K562 (cell line): ENCODE results near the gene NDST1. TPM values are rescaled to one million over a fixed set of nuclear protein-coding genes. Genes with fewer than 3 reads are reported as not detected.

Experiments used
- ATAC-seq: fragments of 200-7000 bp; cut with Tn5 transposase; 3 replicates; pipeline ENCODE4 v1.9.1; 2020; ENCODE audit warnings: moderate library complexity
- BruUV-seq: library from RNA; stranded (reverse); fragments of 400-500 nt; replicated peaks from 2 replicates; lab custom pipeline; 2021; lab: Mats Ljungman, UMichigan
- CTCF ChIA-PET: fragments of 300-600 bp; formaldehyde crosslinking; extraction: SDS; loops from one replicate; lab custom pipeline; 2021; ENCODE audit warnings: low intra/inter-chr PET ratio; lab: Yijun Ruan, JAX
- POLR2A ChIA-PET: fragments of 300-600, 350-650 bp; sonication (Branson Sonifier 250); formaldehyde crosslinking; extraction: SDS; loops from one replicate; lab custom pipeline; 2021; ENCODE audit warnings: antibody characterized with exemption, inconsistent platforms; lab: Yijun Ruan, JAX
- DNase-seq, 4 experiments: peaks; one replicate each; pipeline versions ENCODE4 v3.0.0 to v3.0.0-alpha.2; 2011 to 2018; ENCODE audit warnings: low spot score in 3 of 4, mixed read lengths in 3 of 4; ENCODE audit errors: extremely low read depth in 1 of 4
- FAIRE-seq: peaks from 2 replicates; lab custom pipeline; 2011; peaks lifted over from hg19 to GRCh38; lab: Jason Lieb, UNC
- H2AFZ ChIP-seq: 2 replicates; pipeline ENCODE4 v1.6.0; 2011; ENCODE audit warnings: low read depth, low read length, control low read depth, inconsistent platforms
- H3K27ac ChIP-seq: fragments of 200-600 bp; 3 replicates; pipeline ENCODE4 v1.8.0; 2011; ENCODE audit warnings: low read depth, mild to moderate bottlenecking, control low read depth, inconsistent platforms, low read length, moderate library complexity, mixed read lengths; ENCODE audit errors: extremely low read depth
- H3K27me3 ChIP-seq, 2 experiments: fragments of 300-600 bp in 1 of 2; 2 replicates in 1 of 2; 3 replicates in 1 of 2; pipeline versions ENCODE4 v1.6.0 to v1.8.0; 2011; ENCODE audit warnings: inconsistent platforms in 2 of 2, low read length in 2 of 2, mild to moderate bottlenecking in 1 of 2, mixed read lengths in 1 of 2, moderate library complexity in 1 of 2; ENCODE audit not compliant: control insufficient read depth in 2 of 2, insufficient read depth in 2 of 2
- H3K36me3 ChIP-seq: fragments of 300-600 bp; 3 replicates; pipeline ENCODE4 v1.8.0; 2011; ENCODE audit warnings: mild to moderate bottlenecking, low read length, inconsistent platforms; ENCODE audit not compliant: control insufficient read depth, insufficient read depth
- H3K4me1 ChIP-seq, 2 experiments: fragments of 200-600 bp in 1 of 2; replicated peaks in 1 of 2; 2 replicates in 1 of 2; 3 replicates in 1 of 2; pipeline versions ENCODE4 v1.5.1 to v1.8.0; 2011; ENCODE audit warnings: inconsistent platforms in 2 of 2, low read length in 2 of 2, mild to moderate bottlenecking in 1 of 2, mixed read lengths in 1 of 2, moderate library complexity in 1 of 2; ENCODE audit not compliant: control insufficient read depth in 2 of 2, insufficient read depth in 2 of 2
- H3K4me2 ChIP-seq: 2 replicates; pipeline ENCODE4 v1.6.1; 2011; ENCODE audit warnings: low read length, control low read depth, inconsistent platforms, mixed read lengths; ENCODE audit not compliant: insufficient read depth
- H3K4me3 ChIP-seq: fragments of 200-600 bp; sonication (generic), shearing (Covaris generic); 2 replicates; pipeline ENCODE4 v1.5.1; 2016; ENCODE audit warnings: control low read depth, inconsistent platforms
- H3K79me2 ChIP-seq: fragments of 200-600 bp; 3 replicates; pipeline ENCODE4 v1.8.0; 2011; ENCODE audit warnings: low read length, inconsistent platforms; ENCODE audit not compliant: control insufficient read depth, insufficient read depth
- H3K9ac ChIP-seq, 2 experiments: 2 replicates each; pipeline versions ENCODE4 v1.6.0 to v1.6.1; 2011; ENCODE audit warnings: low read depth in 2 of 2, low read length in 2 of 2, control low read depth in 1 of 2, inconsistent platforms in 1 of 2, mild to moderate bottlenecking in 1 of 2, mixed read lengths in 1 of 2; ENCODE audit not compliant: insufficient read depth in 1 of 2
- H3K9me1 ChIP-seq: one replicate; pipeline ENCODE4 v1.6.0; 2011; ENCODE audit warnings: inconsistent platforms, mild to moderate bottlenecking, low read length, moderate library complexity; ENCODE audit not compliant: control insufficient read depth, insufficient read depth
- H3K9me3 ChIP-seq: replicated peaks from 2 replicates; pipeline ENCODE4 v1.5.1; 2011; ENCODE audit warnings: low read depth, low read length, inconsistent platforms; ENCODE audit not compliant: control insufficient read depth, insufficient read depth
- H4K20me1 ChIP-seq: replicated peaks from 2 replicates; pipeline ENCODE4 v1.6.1; 2011; ENCODE audit warnings: low read length, inconsistent platforms, mixed read lengths; ENCODE audit not compliant: control insufficient read depth, insufficient read depth
- E2F3 ChIP-seq: fragments of 250-450 bp; sonication (Bioruptor Pico); IDR thresholded peaks from 2 replicates; pipeline ENCODE4 v1.4.0; 2020; ENCODE audit warnings: mild to moderate bottlenecking
- ELF2 ChIP-seq: fragments of 250-450 bp; sonication (Bioruptor Pico); IDR thresholded peaks from 2 replicates; pipeline ENCODE4 v1.5.0; 2021; ENCODE audit warnings: mild to moderate bottlenecking
- GATAD2A ChIP-seq: fragments of 450-650 bp; IDR thresholded peaks from 2 replicates; pipeline ENCODE4 v1.6.1; 2017
- ID3 ChIP-seq, 2 experiments: fragments of 250-450 bp in 1 of 2; fragments of 450-650 bp in 1 of 2; sonication (Bioruptor Pico) in 1 of 2; IDR thresholded peaks; 2 replicates each; pipeline versions ENCODE4 v1.6.1 to v1.8.0; 2016 to 2021; ENCODE audit warnings: mild to moderate bottlenecking in 2 of 2, moderate library complexity in 2 of 2, missing compliant biosample characterization in 1 of 2, missing genetic modification characterization in 1 of 2
- RBM39 ChIP-seq: fragments of 200-400 bp; formaldehyde crosslinking; optimal IDR thresholded peaks from 2 replicates; pipeline ENCODE3; 2018; ENCODE audit warnings: low read depth, low read length
- SP1 ChIP-seq: sonication (generic); formaldehyde crosslinking; IDR thresholded peaks from 2 replicates; pipeline ENCODE4 v1.8.1; 2022; ENCODE audit warnings: mild to moderate bottlenecking, missing genetic modification reagents
- ZBTB7A ChIP-seq: IDR thresholded peaks from 2 replicates; pipeline ENCODE4 v1.6.1; 2011; ENCODE audit warnings: low read depth, mild to moderate bottlenecking, low read length, moderate library complexity, borderline replicate concordance; ENCODE audit not compliant: control insufficient read depth
- ZNF239 ChIP-seq: fragments of 250-450 bp; sonication (Bioruptor Pico); IDR thresholded peaks from 2 replicates; pipeline ENCODE4 v1.4.0; 2020; ENCODE audit warnings: mild to moderate bottlenecking
- ZNF24 ChIP-seq: fragments of 450-650 bp; IDR thresholded peaks from 2 replicates; pipeline ENCODE4 v1.6.1; 2016
- ZNF408 ChIP-seq: fragments of 250-450 bp; sonication (Bioruptor Pico); IDR thresholded peaks from 2 replicates; pipeline ENCODE4 v1.4.0; 2020; ENCODE audit warnings: low read depth, mild to moderate bottlenecking, moderate library complexity
- WGBS: fragments of 100-300 bp; shearing (Covaris generic); methylation state at CpG from one replicate; pipeline ENCODE4 v1.1.6; 2016; ENCODE audit warnings: low coverage, mixed read lengths; ENCODE audit not compliant: insufficient coverage; ENCODE audit errors: missing lambda C conversion rate; 5-methylcytosine and 5-hydroxymethylcytosine counted together
- in situ Hi-C: fragments of 300-500 bp; cut with MboI; formaldehyde crosslinking; loops from 4 replicates; pipeline ENCODE4 v1.15.0; 2018; ENCODE audit warnings: inconsistent platforms, mixed read lengths
- intact Hi-C: fragments of 100-400 bp; cut with micrococcal nuclease; formaldehyde crosslinking; loops from 2 replicates; pipeline ENCODE4 v1.14.2; 2022
- polyA plus RNA-seq, 8 experiments: library from polyadenylated mRNA; depleted of rRNA in 4 of 8; stranded (reverse) in 5 of 8; unstranded in 3 of 8; fragments of >200 nt; fragmentation: Nextera tagmentation in 2 of 8; fragmentation: Illumina TruSeq in 1 of 8; extraction: Ambion mirVana in 2 of 8; extraction: Trizol in 1 of 8; gene quantifications; 2 replicates each; pipeline versions ENCODE4 v1.2.1 to v1.2.3, GENCODE V29; 2011 to 2014; ENCODE audit warnings: inconsistent platforms in 1 of 8, missing spikeins in 1 of 8
- total RNA-seq, 7 experiments: library from RNA; depleted of rRNA in 6 of 7; stranded (reverse); fragments of >200 nt in 6 of 7; fragmentation: Illumina TruSeq in 2 of 7; extraction: Trizol in 2 of 7; gene quantifications; 2 replicates each; pipeline versions ENCODE4 v1.2.1 to v1.2.3, GENCODE V29; 2011 to 2021; ENCODE audit warnings: low replicate concordance in 1 of 7
- TF ChIP-seq, protein P1 (sequence below), 2 experiments: fragments of 150-350 bp in 1 of 2; IDR thresholded peaks; 2 replicates each; pipeline ENCODE4 v1.6.1; 2012 to 2016; ENCODE audit warnings: low read depth in 2 of 2, low read length in 2 of 2, mild to moderate bottlenecking in 1 of 2, moderate library complexity in 1 of 2
- TF ChIP-seq, protein P2 (sequence below): sonication (generic); formaldehyde crosslinking; IDR thresholded peaks from 2 replicates; pipeline ENCODE4 v1.8.1; 2023; ENCODE audit warnings: mild to moderate bottlenecking, missing genetic modification reagents
- TF ChIP-seq, protein P3 (sequence below): fragments of 450-650 bp; formaldehyde crosslinking; IDR thresholded peaks from 2 replicates; pipeline ENCODE4 v1.4.0; 2020; ENCODE audit warnings: mild to moderate bottlenecking, moderate library complexity

NDST1 gene
- total and polyA plus RNA-seq, 9 of the 15 experiments (the other 6 are each of a cell fraction or from before 2014, with no cell fraction given), result 0.38 to 47.9 (median 9.9) TPM

- Histone ChIP-seq H3K9ac (no peak overlapping the region), H3K79me2 (no peaks in the 10 kb centered on the region), H3K9me1 (no peaks in the 10 kb centered on the region), H2AFZ (no peak overlapping the region), H4K20me1 (no peaks in the 10 kb centered on the region; the same call in 1 of the 2 replicates), H3K9me3 (no peaks in the 10 kb centered on the region), H3K4me2 (no peak overlapping the region), H3K27ac (no peak overlapping the region), H3K4me1 (peaks cover 5 to 20% of the 10 kb centered on the region in 2 experiments; a peak in 4 of 5 replicates), H3K36me3 (no peaks in the 10 kb centered on the region), H3K27me3 (peaks cover 14 to 69% of the 10 kb centered on the region in 2 experiments; a peak in 3 of 5 replicates), H3K4me3 (no peak overlapping the region)
- 0% methylated on average over 3 of the region's 3 CpGs for WGBS
- FAIRE-seq, result no peak
- ChIA-PET POLR2A (interaction anchor here (0.7 kb wide), 1 partner anchor 31 kb away, joined by 3 read pairs; no protein-coding TSS in a partner anchor), CTCF (no interaction called here)
- no TSS peak for BruUV-seq
- in situ Hi-C loops (no loop called here), intact Hi-C loops (no loop called here)
- TF ChIP-seq ZNF408 (CRISPR knock-in tag) (no peak), ZNF239 (CRISPR knock-in tag) (no peak), GATAD2A (no peak), SP1 (CRISPR knock-in tag) (no peak), ZBTB7A (no peak), ELF2 (CRISPR knock-in tag) (no peak), ZNF24 (no peak), E2F3 (no peak), RBM39 (no peak), ID3 (CRISPR knock-in tag; IDR thresholded peaks at IDR 0.05) (no peak), ID3 (tag; IDR thresholded peaks at IDR 0.05) (no peak)
- TF ChIP-seq, protein P1, sequence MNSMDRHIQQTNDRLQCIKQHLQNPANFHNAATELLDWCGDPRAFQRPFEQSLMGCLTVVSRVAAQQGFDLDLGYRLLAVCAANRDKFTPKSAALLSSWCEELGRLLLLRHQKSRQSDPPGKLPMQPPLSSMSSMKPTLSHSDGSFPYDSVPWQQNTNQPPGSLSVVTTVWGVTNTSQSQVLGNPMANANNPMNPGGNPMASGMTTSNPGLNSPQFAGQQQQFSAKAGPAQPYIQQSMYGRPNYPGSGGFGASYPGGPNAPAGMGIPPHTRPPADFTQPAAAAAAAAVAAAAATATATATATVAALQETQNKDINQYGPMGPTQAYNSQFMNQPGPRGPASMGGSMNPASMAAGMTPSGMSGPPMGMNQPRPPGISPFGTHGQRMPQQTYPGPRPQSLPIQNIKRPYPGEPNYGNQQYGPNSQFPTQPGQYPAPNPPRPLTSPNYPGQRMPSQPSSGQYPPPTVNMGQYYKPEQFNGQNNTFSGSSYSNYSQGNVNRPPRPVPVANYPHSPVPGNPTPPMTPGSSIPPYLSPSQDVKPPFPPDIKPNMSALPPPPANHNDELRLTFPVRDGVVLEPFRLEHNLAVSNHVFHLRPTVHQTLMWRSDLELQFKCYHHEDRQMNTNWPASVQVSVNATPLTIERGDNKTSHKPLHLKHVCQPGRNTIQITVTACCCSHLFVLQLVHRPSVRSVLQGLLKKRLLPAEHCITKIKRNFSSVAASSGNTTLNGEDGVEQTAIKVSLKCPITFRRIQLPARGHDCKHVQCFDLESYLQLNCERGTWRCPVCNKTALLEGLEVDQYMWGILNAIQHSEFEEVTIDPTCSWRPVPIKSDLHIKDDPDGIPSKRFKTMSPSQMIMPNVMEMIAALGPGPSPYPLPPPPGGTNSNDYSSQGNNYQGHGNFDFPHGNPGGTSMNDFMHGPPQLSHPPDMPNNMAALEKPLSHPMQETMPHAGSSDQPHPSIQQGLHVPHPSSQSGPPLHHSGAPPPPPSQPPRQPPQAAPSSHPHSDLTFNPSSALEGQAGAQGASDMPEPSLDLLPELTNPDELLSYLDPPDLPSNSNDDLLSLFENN (IDR thresholded peaks at IDR 0.05; ENCODE audit: low read depth in 2 of 2, low read length in 2 of 2), result no peak
- TF ChIP-seq, protein P2, sequence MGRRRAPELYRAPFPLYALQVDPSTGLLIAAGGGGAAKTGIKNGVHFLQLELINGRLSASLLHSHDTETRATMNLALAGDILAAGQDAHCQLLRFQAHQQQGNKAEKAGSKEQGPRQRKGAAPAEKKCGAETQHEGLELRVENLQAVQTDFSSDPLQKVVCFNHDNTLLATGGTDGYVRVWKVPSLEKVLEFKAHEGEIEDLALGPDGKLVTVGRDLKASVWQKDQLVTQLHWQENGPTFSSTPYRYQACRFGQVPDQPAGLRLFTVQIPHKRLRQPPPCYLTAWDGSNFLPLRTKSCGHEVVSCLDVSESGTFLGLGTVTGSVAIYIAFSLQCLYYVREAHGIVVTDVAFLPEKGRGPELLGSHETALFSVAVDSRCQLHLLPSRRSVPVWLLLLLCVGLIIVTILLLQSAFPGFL (CRISPR knock-in tag), result no peak
- TF ChIP-seq, protein P3, sequence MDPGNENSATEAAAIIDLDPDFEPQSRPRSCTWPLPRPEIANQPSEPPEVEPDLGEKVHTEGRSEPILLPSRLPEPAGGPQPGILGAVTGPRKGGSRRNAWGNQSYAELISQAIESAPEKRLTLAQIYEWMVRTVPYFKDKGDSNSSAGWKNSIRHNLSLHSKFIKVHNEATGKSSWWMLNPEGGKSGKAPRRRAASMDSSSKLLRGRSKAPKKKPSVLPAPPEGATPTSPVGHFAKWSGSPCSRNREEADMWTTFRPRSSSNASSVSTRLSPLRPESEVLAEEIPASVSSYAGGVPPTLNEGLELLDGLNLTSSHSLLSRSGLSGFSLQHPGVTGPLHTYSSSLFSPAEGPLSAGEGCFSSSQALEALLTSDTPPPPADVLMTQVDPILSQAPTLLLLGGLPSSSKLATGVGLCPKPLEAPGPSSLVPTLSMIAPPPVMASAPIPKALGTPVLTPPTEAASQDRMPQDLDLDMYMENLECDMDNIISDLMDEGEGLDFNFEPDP, result no peak
- no peak for ATAC-seq
- no peak for DNase-seq
Measured at GRCh38 chr5:150580917-150581316, 73.0 kb downstream of the NDST1 start.
